ENCODE results near the gene KLK13. TPM values are rescaled to one million over a fixed set of nuclear protein-coding genes. Genes with fewer than 3 reads are reported as not detected.
A peak's percentile ranks its signal among the peaks of the same experiment; 100 is the strongest.

The KLK13 gene
- total and polyA plus RNA-seq, 9 donors: 0.21 TPM; not detected in 8

DNA sequence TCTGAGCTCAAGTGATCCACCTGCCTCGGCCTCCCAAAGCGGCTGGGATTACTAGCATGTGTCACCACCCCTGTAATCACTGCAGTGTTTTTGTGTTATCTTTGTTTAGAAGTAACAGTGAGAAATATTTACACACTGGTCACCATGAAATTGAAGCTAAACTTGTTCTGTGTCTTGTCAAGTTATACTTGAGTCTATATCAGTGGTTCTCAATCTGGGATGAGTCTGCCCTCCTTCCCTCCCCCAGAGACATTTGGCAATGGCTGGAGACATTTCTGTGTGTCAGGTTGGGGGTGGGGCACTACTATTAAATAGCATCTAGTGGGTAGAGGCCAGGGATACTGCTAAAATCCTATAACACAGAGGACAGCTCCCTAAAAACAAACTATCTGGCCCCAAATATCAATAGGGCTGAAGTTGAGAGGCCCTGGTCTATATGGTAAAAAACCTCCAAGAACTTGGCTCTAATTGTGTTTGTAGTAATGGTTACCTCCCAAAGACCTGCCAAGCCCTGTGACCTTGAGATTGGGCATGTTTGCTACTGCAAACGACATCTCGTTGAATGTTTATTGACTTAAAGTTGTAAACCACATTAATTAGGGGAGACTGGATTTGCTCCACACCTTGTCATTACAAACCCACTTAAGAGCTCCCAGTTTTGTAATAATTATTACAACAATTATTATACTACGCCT is 36.4 kb upstream of the KLK13 start:
- WGBS (ENCODE audit: insufficient coverage): 86% methylated on average over 1 of the region's 5 CpGs
- no peaks in the 10 kb centered on the region for H3K4me1 ChIP-seq (ENCODE audit: control insufficient read depth, insufficient read depth, low read length)
- H3K36me3 ChIP-seq (ENCODE audit: control insufficient read depth, insufficient read depth, low read length): peaks cover 38% of the 10 kb centered on the region
- no peak for DNase-seq
- no peak overlapping the region for H3K27ac ChIP-seq (ENCODE audit: low read length)
- no peak overlapping the region for H3K4me3 ChIP-seq (ENCODE audit: low read length)
- no peaks in the 10 kb centered on the region for H3K9me3 ChIP-seq (replicated peaks; ENCODE audit: control insufficient read depth, low read depth, low read length)
- no peaks in the 10 kb centered on the region for H3K27me3 ChIP-seq (ENCODE audit: control insufficient read depth, insufficient read depth, low read length)

DNA sequence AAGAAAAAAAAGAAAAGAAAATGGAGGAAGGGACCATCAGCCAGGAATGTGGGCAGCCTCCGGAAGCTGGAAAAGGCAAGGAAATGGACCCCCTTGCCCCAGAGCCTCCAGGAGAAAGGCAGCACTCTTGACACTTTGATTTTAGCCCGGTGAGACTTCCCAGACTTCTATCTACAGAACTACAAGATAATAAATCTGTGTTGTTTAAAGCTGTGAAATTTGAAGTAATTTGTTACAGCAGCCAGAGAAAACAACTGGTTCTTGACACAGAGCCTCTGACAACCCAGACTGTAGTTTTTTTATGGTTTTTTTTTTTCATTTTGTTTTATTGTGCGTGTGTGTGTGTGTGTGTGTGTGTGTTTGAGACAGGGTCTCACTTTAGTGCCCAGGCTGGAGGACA is 35.7 kb upstream of the KLK13 start:
- Histone ChIP-seq H3K27ac (ENCODE audit: low read length) (no peak overlapping the region), H3K27me3 (ENCODE audit: control insufficient read depth, insufficient read depth, low read length) (no peaks in the 10 kb centered on the region), H3K4me1 (ENCODE audit: control insufficient read depth, insufficient read depth, low read length) (no peaks in the 10 kb centered on the region), H3K9me3 (replicated peaks; ENCODE audit: control insufficient read depth, low read depth, low read length) (no peaks in the 10 kb centered on the region), H3K4me3 (ENCODE audit: low read length) (no peak overlapping the region), H3K36me3 (ENCODE audit: control insufficient read depth, insufficient read depth, low read length) (peaks cover 34% of the 10 kb centered on the region)
- DNase-seq: no peak
- WGBS (ENCODE audit: insufficient coverage): 83% methylated on average over 1 of the region's 3 CpGs

DNA sequence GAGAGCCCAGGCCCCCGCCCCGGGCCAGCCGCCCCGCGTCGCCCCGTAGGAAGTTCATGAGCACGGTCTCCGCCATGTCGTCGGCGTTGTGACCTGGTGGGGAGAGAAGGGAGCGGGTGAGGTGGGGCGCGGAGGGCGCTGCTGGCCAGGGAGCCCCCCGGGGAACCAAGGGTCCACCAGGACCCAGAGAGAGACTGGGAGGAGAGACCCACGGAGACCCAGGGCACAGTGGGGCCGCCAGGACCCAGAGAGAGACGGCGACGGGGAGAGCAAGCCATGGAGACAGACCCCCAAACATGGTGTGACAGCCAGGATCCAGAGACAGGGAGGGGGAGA is 34.1 kb upstream of the KLK13 start:
- WGBS (ENCODE audit: insufficient coverage): 40% methylated on average over 20 of the region's 22 CpGs
- no peak for DNase-seq
- Histone ChIP-seq H3K4me3 (ENCODE audit: low read length) (no peak overlapping the region), H3K27me3 (ENCODE audit: control insufficient read depth, insufficient read depth, low read length) (no peaks in the 10 kb centered on the region), H3K27ac (ENCODE audit: low read length) (no peak overlapping the region), H3K36me3 (ENCODE audit: control insufficient read depth, insufficient read depth, low read length) (peaks cover 31% of the 10 kb centered on the region), H3K9me3 (replicated peaks; ENCODE audit: control insufficient read depth, low read depth, low read length) (no peaks in the 10 kb centered on the region), H3K4me1 (ENCODE audit: control insufficient read depth, insufficient read depth, low read length) (no peaks in the 10 kb centered on the region)

DNA sequence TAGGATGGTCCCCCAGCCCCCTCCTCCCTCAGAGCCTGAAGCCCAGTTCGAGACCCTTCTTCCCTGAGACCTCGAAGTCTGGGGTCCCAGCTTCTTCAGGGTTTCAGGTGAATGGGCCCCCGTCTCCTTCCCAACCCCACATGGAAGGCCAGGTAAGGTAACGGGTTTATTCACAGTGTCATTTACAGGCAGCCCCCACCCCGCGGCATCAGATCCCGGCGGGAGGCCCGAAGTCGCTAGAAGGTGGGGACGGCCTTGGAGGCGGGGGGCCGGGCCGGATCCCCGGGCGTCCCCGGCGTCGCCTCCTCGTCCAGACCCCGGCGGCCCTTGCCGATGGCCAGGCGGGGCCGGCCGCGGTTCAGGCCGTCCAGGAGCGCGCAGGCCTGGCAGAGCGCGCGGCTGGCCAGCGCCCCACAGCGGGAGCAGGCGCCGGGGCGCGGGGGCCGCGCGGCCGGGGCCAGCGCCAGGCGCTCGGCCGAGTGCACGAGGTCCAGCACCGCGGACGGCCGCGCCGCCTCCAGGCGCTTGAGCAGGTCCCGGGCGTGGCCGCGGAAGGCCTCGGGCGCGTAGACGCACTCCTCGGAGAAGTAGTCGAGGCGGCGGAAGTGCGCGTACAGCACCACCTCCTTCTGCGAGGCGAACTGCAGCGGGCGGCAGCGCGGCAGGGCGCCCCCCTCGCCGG is 33.6 kb upstream of the KLK13 start:
- H3K27me3 ChIP-seq (ENCODE audit: control insufficient read depth, insufficient read depth, low read length): no peaks in the 10 kb centered on the region
- H3K36me3 ChIP-seq (ENCODE audit: control insufficient read depth, insufficient read depth, low read length): peaks cover 27% of the 10 kb centered on the region
- no peaks in the 10 kb centered on the region for H3K4me1 ChIP-seq (ENCODE audit: control insufficient read depth, insufficient read depth, low read length)
- no peak overlapping the region for H3K4me3 ChIP-seq (ENCODE audit: low read length)
- peak; percentile 74 for DNase-seq
- no peak overlapping the region for H3K27ac ChIP-seq (ENCODE audit: low read length)
- 27% methylated on average over 78 of the region's 78 CpGs for WGBS (ENCODE audit: insufficient coverage)
- no peaks in the 10 kb centered on the region for H3K9me3 ChIP-seq (replicated peaks; ENCODE audit: control insufficient read depth, low read depth, low read length)

DNA sequence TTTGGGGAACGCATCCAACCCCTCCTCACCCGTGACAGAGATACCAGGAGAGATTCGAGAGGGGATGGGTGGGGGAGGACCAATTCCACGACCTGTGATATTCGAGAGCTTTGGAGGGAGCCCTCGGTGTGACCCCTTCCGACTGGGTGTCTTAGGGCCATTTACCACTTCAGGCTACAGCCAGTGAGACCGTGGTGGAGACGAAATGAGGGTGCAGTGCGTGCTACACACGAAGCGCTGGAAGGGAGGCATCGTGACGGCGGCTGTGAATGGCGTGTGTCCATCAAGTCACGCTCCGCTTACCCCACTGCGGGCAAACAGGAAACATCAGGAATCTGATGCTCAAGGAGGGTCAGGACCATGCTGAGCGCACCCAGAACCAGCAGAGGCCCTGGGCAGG is 32.9 kb upstream of the KLK13 start:
- Histone ChIP-seq H3K27me3 (ENCODE audit: control insufficient read depth, insufficient read depth, low read length) (no peaks in the 10 kb centered on the region), H3K4me3 (ENCODE audit: low read length) (no peak overlapping the region)
- WGBS (ENCODE audit: insufficient coverage): 88% methylated on average over 17 of the region's 20 CpGs

DNA sequence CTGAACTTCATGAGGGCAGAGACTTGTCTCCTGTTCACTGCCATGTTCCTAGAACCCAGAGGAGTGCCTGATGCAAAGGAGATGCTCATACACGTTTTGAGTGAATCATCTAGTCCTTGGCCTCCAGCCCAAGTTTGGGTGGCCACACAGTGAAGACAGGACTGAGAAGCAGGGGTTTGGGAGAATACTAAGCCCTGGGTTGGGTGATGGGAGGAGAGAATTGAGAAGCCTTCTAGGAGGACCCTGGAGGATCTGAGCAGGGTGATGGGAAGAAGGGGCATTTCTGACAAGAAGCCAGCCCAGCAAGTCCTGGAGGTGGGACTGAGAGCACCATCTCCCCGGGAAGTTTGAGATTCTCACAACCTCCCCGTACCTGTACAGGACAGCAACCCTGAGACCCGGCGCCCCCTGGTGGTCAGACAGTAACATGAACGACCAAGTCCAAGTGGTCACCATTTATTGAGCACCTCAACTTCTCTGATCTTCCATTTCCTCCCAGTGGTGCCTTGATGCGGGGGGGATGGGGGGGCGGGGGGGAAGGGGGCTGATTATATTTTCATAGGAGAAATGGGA is 32.4 kb upstream of the KLK13 start:
- WGBS (ENCODE audit: insufficient coverage): 0% methylated on average over 2 of the region's 8 CpGs
- H3K9me3 ChIP-seq (replicated peaks; ENCODE audit: control insufficient read depth, low read depth, low read length): no peaks in the 10 kb centered on the region
- H3K27ac ChIP-seq (ENCODE audit: low read length): no peak overlapping the region
- no peak overlapping the region for H3K4me3 ChIP-seq (ENCODE audit: low read length)
- H3K4me1 ChIP-seq (ENCODE audit: control insufficient read depth, insufficient read depth, low read length): no peaks in the 10 kb centered on the region
- peaks cover 16% of the 10 kb centered on the region for H3K36me3 ChIP-seq (ENCODE audit: control insufficient read depth, insufficient read depth, low read length)
- H3K27me3 ChIP-seq (ENCODE audit: control insufficient read depth, insufficient read depth, low read length): no peaks in the 10 kb centered on the region
- no peak for DNase-seq

More for the DNA sequence above, 32.9 kb upstream of the KLK13 start:
- Histone ChIP-seq H3K9me3 (replicated peaks; ENCODE audit: control insufficient read depth, low read depth, low read length) (no peaks in the 10 kb centered on the region), H3K36me3 (ENCODE audit: control insufficient read depth, insufficient read depth, low read length) (peaks cover 22% of the 10 kb centered on the region), H3K4me1 (ENCODE audit: control insufficient read depth, insufficient read depth, low read length) (no peaks in the 10 kb centered on the region), H3K27ac (ENCODE audit: low read length) (no peak overlapping the region)
- no peak for DNase-seq

DNA sequence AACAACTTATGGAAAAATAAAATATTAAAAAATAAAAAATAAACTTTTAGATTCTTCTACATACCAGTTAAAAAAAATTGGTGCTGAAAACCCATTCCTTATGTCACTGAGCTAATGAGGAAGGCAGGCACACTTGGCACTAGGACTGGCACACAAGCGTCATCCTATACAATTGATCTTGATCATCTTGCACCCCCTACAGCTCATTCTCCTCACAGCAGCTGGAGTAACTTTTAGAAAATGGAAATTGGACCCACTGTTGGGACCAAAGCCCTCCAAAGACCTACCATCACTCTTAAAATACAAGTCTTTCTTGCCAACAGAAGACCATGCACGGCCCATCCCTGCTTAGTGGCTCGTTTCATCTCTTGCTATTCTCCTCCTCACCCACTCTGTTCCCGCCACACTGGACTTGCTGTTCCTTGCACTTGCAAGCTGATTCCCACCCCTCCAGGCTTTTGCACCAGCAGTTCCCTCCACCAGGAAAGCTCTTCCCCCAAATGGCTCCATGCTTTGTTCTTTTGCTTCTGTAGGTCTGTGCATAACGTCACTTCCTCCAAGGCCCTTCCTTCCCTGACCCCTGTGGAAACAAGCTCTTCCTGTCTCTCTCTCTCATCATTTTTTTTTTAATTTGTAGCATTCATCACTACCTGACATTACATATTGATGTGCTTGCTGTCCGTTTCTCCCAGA is 31.7 kb upstream of the KLK13 start:
- 73% methylated on average over 4 of the region's 6 CpGs for WGBS (ENCODE audit: insufficient coverage)
- H3K9me3 ChIP-seq (replicated peaks; ENCODE audit: control insufficient read depth, low read depth, low read length): no peaks in the 10 kb centered on the region
- H3K27ac ChIP-seq (ENCODE audit: low read length): no peak overlapping the region
- no peak for DNase-seq
- H3K36me3 ChIP-seq (ENCODE audit: control insufficient read depth, insufficient read depth, low read length): peaks cover 13% of the 10 kb centered on the region
- no peaks in the 10 kb centered on the region for H3K4me1 ChIP-seq (ENCODE audit: control insufficient read depth, insufficient read depth, low read length)
- no peak overlapping the region for H3K4me3 ChIP-seq (ENCODE audit: low read length)
- no peaks in the 10 kb centered on the region for H3K27me3 ChIP-seq (ENCODE audit: control insufficient read depth, insufficient read depth, low read length)

DNA sequence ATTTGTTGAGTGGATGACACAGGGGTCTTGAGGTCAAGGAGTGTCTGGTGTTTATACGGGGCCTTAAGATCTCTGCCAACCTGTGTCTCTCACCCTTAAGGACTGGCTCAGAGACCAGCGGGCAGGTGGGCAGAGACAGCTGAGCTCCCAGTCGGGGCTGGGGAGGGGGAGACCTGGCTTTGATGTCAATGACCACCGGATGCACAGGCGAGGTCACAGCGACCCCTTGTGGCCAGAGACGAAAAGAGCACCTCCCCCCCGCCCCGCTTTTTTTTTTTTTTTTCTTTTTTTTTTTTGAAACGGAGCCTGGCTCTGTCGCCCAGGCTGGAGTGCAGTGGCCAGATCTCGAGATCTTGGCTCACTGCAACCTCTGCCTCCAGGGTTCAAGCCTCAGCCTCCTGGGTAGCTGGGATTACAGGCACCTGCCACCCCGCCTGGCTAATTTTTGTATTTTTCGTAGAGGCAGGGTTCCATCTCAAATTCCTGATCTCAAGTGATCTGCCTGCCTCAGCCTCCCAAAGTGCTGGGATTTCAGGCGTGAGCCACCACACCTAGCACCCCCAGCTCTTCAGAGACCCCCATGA is 29.9 kb upstream of the KLK13 start:
- Histone ChIP-seq H3K4me1 (ENCODE audit: control insufficient read depth, insufficient read depth, low read length) (no peaks in the 10 kb centered on the region), H3K9me3 (replicated peaks; ENCODE audit: control insufficient read depth, low read depth, low read length) (no peaks in the 10 kb centered on the region), H3K27ac (ENCODE audit: low read length) (no peak overlapping the region), H3K27me3 (ENCODE audit: control insufficient read depth, insufficient read depth, low read length) (no peaks in the 10 kb centered on the region), H3K4me3 (ENCODE audit: low read length) (no peak overlapping the region), H3K36me3 (ENCODE audit: control insufficient read depth, insufficient read depth, low read length) (peaks cover 4% of the 10 kb centered on the region)
- no peak for DNase-seq
- WGBS (ENCODE audit: insufficient coverage): 25% methylated on average over 5 of the region's 15 CpGs

DNA sequence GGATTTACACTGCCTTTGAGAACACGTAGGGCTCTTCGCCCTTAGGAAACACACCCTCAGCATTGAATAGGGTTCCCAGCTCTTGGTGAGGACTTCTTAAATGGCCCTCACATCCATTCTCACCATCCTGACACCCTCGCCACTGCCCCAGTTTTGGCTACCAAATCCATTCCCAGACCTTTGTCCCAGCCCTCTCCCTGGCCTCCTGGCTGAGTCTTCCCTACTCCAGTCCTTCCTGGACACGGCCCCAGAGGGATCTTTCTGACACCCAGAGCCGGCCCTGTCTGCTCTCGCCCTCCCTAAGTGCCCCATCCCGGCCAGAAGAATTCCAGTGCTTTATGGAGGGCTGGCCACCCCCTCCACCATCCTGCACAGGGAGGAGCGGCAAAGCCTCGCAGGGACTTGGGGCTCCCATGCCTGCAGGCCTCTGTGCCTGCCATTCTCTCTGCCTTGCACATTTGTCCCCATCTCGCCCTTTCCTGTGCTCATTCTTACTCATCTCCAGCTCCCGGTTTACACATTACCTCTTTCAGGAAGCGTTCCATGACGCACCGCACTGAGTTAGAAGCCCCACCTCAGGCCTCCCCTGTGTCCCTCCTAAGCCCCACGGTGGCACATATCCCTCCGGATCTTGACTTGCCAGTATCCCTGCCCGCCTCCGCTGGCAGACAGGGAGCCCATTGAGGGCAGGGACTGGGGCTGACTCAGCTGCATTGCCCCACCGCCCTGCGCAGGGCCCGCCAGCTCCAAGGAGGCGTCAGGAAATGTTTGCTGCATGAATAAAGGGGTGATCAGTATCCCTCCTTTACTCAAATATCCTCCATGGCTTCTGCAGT is 28.8 kb upstream of the KLK13 start:
- no peaks in the 10 kb centered on the region for H3K4me1 ChIP-seq (ENCODE audit: control insufficient read depth, insufficient read depth, low read length)
- H3K9me3 ChIP-seq (replicated peaks; ENCODE audit: control insufficient read depth, low read depth, low read length): no peaks in the 10 kb centered on the region
- no peak for DNase-seq
- 48% methylated on average over 18 of the region's 22 CpGs for WGBS (ENCODE audit: insufficient coverage)
- no peaks in the 10 kb centered on the region for H3K36me3 ChIP-seq (ENCODE audit: control insufficient read depth, insufficient read depth, low read length)
- H3K4me3 ChIP-seq (ENCODE audit: low read length): no peak overlapping the region
- H3K27ac ChIP-seq (ENCODE audit: low read length): no peak overlapping the region
- no peaks in the 10 kb centered on the region for H3K27me3 ChIP-seq (ENCODE audit: control insufficient read depth, insufficient read depth, low read length)

Measured in muscle of leg (tissue), 11 donors.